Esophagus squamous epithelium (tissue), 4 donors: ENCODE results near the gene EMC10.

Experiments
- POLR2A ChIP-seq, 4 donors: fragments of 450-650 bp; IDR thresholded peaks; one replicate each; pipeline ENCODE4 v1.6.1; 2017; ENCODE audit warnings: antibody characterized with exemption in 4 of 4, mild to moderate bottlenecking in 4 of 4, moderate library complexity in 3 of 4
- TF ChIP-seq, protein P1 (sequence below), 6 experiments: fragments of 450-650 bp in 4 of 6; fragments of 200-600 bp in 2 of 6; sonication (generic) in 2 of 6; IDR thresholded peaks; one replicate each; pipeline ENCODE4 v1.5.1; 2016 to 2019; ENCODE audit warnings: antibody characterized with exemption in 6 of 6, mild to moderate bottlenecking in 4 of 6, moderate library complexity in 4 of 6

- TF ChIP-seq, protein P1, sequence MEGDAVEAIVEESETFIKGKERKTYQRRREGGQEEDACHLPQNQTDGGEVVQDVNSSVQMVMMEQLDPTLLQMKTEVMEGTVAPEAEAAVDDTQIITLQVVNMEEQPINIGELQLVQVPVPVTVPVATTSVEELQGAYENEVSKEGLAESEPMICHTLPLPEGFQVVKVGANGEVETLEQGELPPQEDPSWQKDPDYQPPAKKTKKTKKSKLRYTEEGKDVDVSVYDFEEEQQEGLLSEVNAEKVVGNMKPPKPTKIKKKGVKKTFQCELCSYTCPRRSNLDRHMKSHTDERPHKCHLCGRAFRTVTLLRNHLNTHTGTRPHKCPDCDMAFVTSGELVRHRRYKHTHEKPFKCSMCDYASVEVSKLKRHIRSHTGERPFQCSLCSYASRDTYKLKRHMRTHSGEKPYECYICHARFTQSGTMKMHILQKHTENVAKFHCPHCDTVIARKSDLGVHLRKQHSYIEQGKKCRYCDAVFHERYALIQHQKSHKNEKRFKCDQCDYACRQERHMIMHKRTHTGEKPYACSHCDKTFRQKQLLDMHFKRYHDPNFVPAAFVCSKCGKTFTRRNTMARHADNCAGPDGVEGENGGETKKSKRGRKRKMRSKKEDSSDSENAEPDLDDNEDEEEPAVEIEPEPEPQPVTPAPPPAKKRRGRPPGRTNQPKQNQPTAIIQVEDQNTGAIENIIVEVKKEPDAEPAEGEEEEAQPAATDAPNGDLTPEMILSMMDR (IDR thresholded peaks at IDR 0.05) = no peak
- TF ChIP-seq POLR2A (IDR thresholded peaks at IDR 0.05) = no peak
These were observed 38.9 kb downstream of the EMC10 start for GRCh38 chr19:50515168-50515561.
